ENCODE measurements around the gene ERBB4.

The ERBB4 gene

GRCh38 chr2:212495046-212495445, 43.6 kb downstream of the ERBB4 start:
- TF ChIP-seq CTCF (IDR thresholded peaks at IDR 0.05; ENCODE audit: low read depth, low read length, missing control alignments): no peak
- DNase-seq (ENCODE audit: extremely low read depth, low read depth): no peak
- no peak overlapping the region for H3K4me3 ChIP-seq (replicated peaks; ENCODE audit: low read depth, low read length)

- H3K4me3 ChIP-seq (replicated peaks; ENCODE audit: low read depth, low read length): no peak overlapping the region
- TF ChIP-seq CTCF (IDR thresholded peaks at IDR 0.05; ENCODE audit: low read depth, low read length, missing control alignments): no peak
- no peak for DNase-seq (ENCODE audit: extremely low read depth, low read depth)
These were observed 44.1 kb downstream of the ERBB4 start for GRCh38 chr2:212494418-212495020.

- no peak overlapping the region for H3K4me3 ChIP-seq (replicated peaks; ENCODE audit: low read depth, low read length)
- no peak for DNase-seq (ENCODE audit: extremely low read depth, low read depth)
- no peak for TF ChIP-seq CTCF (IDR thresholded peaks at IDR 0.05; ENCODE audit: low read depth, low read length, missing control alignments)
These were observed 48.8 kb downstream of the ERBB4 start for GRCh38 chr2:212489719-212490346.

GRCh38 chr2:212488611-212489010, 50.0 kb downstream of the ERBB4 start:
- no peak for DNase-seq (ENCODE audit: extremely low read depth, low read depth)
- H3K4me3 ChIP-seq (replicated peaks; ENCODE audit: low read depth, low read length): no peak overlapping the region
- no peak for TF ChIP-seq CTCF (IDR thresholded peaks at IDR 0.05; ENCODE audit: low read depth, low read length, missing control alignments)

GRCh38 chr2:212484563-212485080, 54.0 kb downstream of the ERBB4 start:
- no peak for TF ChIP-seq CTCF (IDR thresholded peaks at IDR 0.05; ENCODE audit: low read depth, low read length, missing control alignments)
- H3K4me3 ChIP-seq (replicated peaks; ENCODE audit: low read depth, low read length): no peak overlapping the region
- no peak for DNase-seq (ENCODE audit: extremely low read depth, low read depth)

GRCh38 chr2:212480447-212480846, 58.2 kb downstream of the ERBB4 start:
- no peak for DNase-seq (ENCODE audit: extremely low read depth, low read depth)
- no peak overlapping the region for H3K4me3 ChIP-seq (replicated peaks; ENCODE audit: low read depth, low read length)
- TF ChIP-seq CTCF (IDR thresholded peaks at IDR 0.05; ENCODE audit: low read depth, low read length, missing control alignments): no peak
